Endometrium (tissue), 2 donors: ENCODE measurements around the gene RPRD1A.
"Not testable (repeated sequence)": the region's sequence is repeated elsewhere in the genome, so short reads cannot be mapped to it uniquely, and the experiment has no call there.

Experiments used
- FAIRE-seq: peaks from 2 replicates; lab custom pipeline; 2012; peaks lifted over from hg19 to GRCh38; lab: Jason Lieb, UNC
- donor health status: control.
- donor health status: control.

RPRD1A gene

GRCh38 chr18:35967866-35968265, 99.5 kb downstream of the RPRD1A start:
- not testable (repeated sequence) for FAIRE-seq

DNA sequence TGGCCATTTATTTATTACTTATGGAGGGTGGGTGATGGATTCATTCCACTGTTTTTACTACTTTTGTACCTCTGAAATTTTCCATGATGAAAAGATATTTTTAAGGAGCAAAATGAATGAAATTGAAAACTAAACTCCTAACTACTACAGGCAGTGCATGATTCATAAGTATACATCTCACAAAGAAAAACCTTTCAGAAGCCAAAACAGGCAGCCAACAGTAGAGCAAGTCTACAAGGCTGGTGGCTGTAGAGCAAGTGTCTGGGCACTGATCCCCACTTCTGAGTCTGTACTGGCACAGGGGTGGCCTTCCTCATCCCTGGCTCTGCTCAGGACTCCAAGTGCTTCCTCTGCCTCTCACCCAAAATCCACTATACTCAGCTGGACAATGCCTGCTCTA, 103.0 kb downstream of the RPRD1A start:
- FAIRE-seq, result no peak

DNA sequence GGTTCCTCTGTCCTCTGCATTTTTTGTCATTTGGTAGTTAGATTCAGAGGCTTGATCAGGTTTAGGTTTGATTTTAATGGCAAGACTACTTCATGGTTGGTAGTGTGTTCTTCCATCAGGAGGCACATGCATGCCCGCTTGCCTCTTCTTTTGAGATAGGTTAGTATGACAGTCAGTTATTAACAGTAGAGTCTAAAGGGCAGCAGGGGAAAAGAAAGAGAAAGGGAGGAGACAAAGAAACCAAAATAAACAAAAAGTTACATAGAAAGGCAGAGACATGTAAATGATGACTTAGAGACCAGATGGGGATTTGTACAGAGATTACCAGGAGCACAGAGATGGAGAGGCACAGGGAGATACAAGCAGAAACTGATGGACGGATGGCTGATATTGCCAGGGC, 105.0 kb downstream of the RPRD1A start:
- no peak for FAIRE-seq

GRCh38 chr18:35956226-35956625, 111.1 kb downstream of the RPRD1A start:
- no peak for FAIRE-seq

DNA sequence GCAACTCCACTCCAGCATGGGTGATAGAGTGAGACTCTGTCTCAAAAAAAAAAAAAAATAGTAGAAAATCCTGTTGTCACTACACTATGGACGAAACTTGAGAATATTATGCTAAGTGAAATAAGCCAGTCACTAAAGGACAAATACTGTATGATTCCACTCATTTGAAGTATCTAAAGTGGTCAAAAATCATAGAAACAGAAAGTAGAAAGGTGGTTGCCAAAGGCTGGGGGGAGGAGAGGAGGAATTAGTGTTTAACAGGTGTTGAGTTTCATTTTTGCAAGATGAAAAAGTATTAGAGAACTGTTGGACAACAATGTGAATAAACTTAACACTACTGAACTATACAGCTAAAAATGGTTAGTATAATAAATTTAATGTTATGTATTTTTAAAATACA, 113.7 kb downstream of the RPRD1A start:
- no peak for FAIRE-seq

DNA sequence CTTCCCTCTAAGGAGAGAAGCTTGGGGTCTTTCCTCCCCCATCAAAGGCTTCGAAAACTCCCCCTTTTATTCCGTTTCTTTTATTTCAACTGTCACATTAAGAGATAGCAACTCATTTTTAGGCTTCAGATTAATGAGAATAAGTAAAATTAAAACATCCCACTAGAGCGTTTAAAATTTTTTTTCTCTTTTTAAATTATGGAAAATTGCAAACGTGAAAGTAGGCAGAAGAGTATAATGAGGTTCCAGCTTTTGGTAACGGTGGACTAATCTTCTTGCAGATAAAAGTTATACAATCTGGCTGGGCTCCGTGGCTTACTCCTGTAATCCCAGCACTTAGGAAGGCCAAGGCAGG, 116.8 kb downstream of the RPRD1A start:
- FAIRE-seq, result no peak

DNA sequence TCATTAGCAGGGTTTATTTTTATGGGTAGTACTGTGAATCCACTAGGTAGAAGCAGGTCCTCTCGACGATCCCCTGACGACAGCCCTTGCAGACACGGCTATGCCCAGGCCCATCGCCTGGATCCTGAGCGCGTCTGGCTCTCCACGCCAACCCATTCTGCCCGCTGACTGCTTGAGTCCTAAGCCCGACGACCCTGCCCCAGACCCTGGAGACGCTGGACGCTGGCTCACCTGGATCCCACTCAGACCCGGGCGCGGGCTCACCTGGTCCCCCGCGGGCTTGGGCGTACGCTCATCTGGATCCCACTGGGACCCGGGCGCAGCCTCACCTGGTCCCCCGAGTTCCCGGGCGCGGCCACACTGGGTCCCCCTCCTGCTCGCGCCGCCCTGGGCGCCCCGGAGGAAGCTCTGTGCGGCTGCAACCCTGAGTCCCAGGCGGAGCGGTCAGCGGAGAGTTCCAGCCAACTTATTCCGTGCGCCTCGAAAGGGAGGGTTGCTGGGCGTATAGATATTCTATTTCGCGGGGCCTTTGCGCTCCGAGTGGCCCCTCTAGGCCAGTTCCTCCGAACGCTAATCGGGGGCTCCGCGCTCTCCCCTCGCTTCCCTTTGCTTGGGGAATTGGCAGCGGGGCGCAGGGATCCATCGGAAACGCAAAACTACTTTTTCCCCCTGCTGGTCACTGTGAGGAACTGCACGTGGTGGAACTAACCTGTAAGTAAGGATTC, 117.3 kb downstream of the RPRD1A start:
- no peak for FAIRE-seq

- no peak for FAIRE-seq
Observed at GRCh38 chr18:35949090-35949489, 118.3 kb downstream of the RPRD1A start.

DNA sequence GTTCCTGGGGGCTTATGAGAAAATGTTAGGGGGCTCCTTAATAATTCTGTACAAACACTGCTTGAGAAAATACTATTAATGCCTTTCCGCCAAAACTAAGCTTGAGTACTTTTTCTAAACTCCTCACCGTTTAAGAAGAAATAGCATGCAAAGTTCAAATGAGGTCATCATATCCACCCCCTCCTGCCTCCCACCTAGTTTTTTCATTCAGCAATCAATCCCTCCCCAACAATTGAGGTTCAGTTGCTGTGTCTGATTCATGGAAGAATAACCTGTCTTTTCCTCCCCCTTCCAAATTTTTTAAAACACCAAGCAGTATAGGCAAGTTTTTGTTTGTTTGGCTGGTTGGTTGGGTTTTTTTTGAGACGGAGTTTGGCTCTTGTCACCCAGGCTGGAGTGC, 119.3 kb downstream of the RPRD1A start:
- no peak for FAIRE-seq

DNA sequence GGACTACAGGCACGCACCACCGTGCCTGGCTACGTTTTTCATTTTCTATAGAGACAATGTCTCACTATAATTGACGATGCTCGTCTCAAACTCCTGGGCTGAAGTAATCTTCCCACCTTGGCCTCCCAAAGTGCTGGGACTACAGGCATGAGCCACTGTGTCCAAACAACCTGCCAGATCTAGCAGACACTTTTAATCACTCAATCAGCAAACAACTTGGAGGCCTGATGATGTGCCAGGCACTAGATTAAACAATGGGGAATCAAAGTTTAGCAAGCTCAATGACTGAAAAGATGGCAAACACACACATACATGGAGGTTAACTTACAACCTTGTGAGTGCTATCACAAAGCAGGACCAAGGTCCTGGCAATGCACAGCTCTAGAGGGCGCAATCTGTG, 124.7 kb downstream of the RPRD1A start:
- FAIRE-seq, result no peak

GRCh38 chr18:35942133-35942532, 125.2 kb downstream of the RPRD1A start:
- FAIRE-seq, result no peak

GRCh38 chr18:35941299-35941698, 126.1 kb downstream of the RPRD1A start:
- FAIRE-seq, result no peak
